Fibroblast of lung (primary cell): ENCODE measurements around the gene STXBP6. TPM values are rescaled to one million over a fixed set of nuclear protein-coding genes. Genes with fewer than 3 reads are reported as not detected.

Source experiments
- DNase-seq, 2 donors: peaks; one replicate each; pipeline versions ENCODE4 v3.0.0 to v3.0.0-alpha.2; 2010; ENCODE audit warnings: low read depth in 2 of 2
- H2AFZ ChIP-seq: 2 replicates; pipeline ENCODE4 v1.5.1; 2012; ENCODE audit warnings: low read length, control low read depth, inconsistent platforms
- H3K27ac ChIP-seq: 2 replicates; pipeline ENCODE4 v1.5.1; 2011; ENCODE audit warnings: low read length, control low read depth; ENCODE audit not compliant: insufficient read depth
- H3K27me3 ChIP-seq: 2 replicates; pipeline ENCODE4 v1.5.1; 2011; ENCODE audit warnings: mild to moderate bottlenecking, low read length; ENCODE audit not compliant: control insufficient read depth, insufficient read depth
- H3K36me3 ChIP-seq: 2 replicates; pipeline ENCODE4 v1.5.1; 2011; ENCODE audit warnings: low read length; ENCODE audit not compliant: control insufficient read depth, insufficient read depth
- H3K4me1 ChIP-seq: 2 replicates; pipeline ENCODE4 v1.5.1; 2011; ENCODE audit warnings: low read length; ENCODE audit not compliant: control insufficient read depth, insufficient read depth; ENCODE audit errors: extremely low read depth
- H3K4me2 ChIP-seq: 2 replicates; pipeline ENCODE4 v1.5.1; 2011; ENCODE audit warnings: low read length, control low read depth; ENCODE audit not compliant: insufficient read depth; ENCODE audit errors: extremely low read depth
- H3K4me3 ChIP-seq, 4 experiments: fragments of 200-600 bp in 1 of 4; sonication (generic) in 1 of 4; replicated peaks in 1 of 4; 2 replicates each; pipeline ENCODE4 v1.5.1; 2011 to 2016; ENCODE audit warnings: low read length in 4 of 4, low read depth in 3 of 4, mild to moderate bottlenecking in 3 of 4, control low read depth in 2 of 4, inconsistent platforms in 1 of 4, mixed read lengths in 1 of 4; ENCODE audit not compliant: insufficient read depth in 1 of 4; ENCODE audit errors: control extremely low read depth in 1 of 4
- H3K79me2 ChIP-seq: 2 replicates; pipeline ENCODE4 v1.5.1; 2012; ENCODE audit warnings: mild to moderate bottlenecking, low read length, inconsistent platforms; ENCODE audit not compliant: control insufficient read depth, insufficient read depth
- H3K9ac ChIP-seq: 2 replicates; pipeline ENCODE4 v1.5.1; 2011; ENCODE audit warnings: mild to moderate bottlenecking, low read length, control low read depth; ENCODE audit not compliant: insufficient read depth
- H3K9me3 ChIP-seq: 2 replicates; pipeline ENCODE4 v1.5.1; 2012; ENCODE audit warnings: low read depth, low read length; ENCODE audit not compliant: control insufficient read depth, insufficient read depth
- H4K20me1 ChIP-seq: 2 replicates; pipeline ENCODE4 v1.5.1; 2011; ENCODE audit warnings: low read length; ENCODE audit not compliant: control insufficient read depth, insufficient read depth; ENCODE audit errors: extremely low read depth
- EZH2 ChIP-seq: IDR thresholded peaks from 2 replicates; pipeline ENCODE4 v1.5.1; 2012; ENCODE audit warnings: low read length, control low read depth, mild to moderate bottlenecking; ENCODE audit errors: missing control alignments
- polyA plus RNA-seq, 2 donors: library from polyadenylated mRNA; depleted of rRNA in 1 of 2; stranded (reverse) in 1 of 2; unstranded in 1 of 2; fragments of >200 nt; gene quantifications; 2 replicates each; pipeline ENCODE4 v1.2.1, GENCODE V29; 2011 to 2012; ENCODE audit warnings: missing spikeins in 1 of 2
- total RNA-seq: library from RNA; depleted of rRNA; stranded (reverse); fragments of >200 nt; gene quantifications from 2 replicates; pipeline ENCODE4 v1.2.1, GENCODE V29; 2014
- TF ChIP-seq, protein P1 (sequence below), 2 donors: IDR thresholded peaks in 1 of 2; conservative IDR thresholded peaks in 1 of 2; 1 replicate in 1 of 2; 2 replicates in 1 of 2; pipeline ENCODE4 v1.5.1; 2011 to 2012; ENCODE audit warnings: low read length in 2 of 2, control low read depth in 1 of 2, inconsistent platforms in 1 of 2, low read depth in 1 of 2, mild to moderate bottlenecking in 1 of 2

Gene STXBP6
- total and polyA plus RNA-seq, 2 donors (not counting 1 experiment from before 2014, with no cell fraction given) = 4.5 to 17.8 TPM

GRCh38 chr14:25034803-25035681 lies 14.9 kb downstream of the STXBP6 start:
- H3K9ac ChIP-seq = no peak overlapping the region
- no peaks in the 10 kb centered on the region for H3K4me1 ChIP-seq
- H3K4me2 ChIP-seq = no peak overlapping the region
- H3K36me3 ChIP-seq = no peaks in the 10 kb centered on the region
- peaks cover 1% of the 10 kb centered on the region for H4K20me1 ChIP-seq
- no peak overlapping the region for H3K27ac ChIP-seq
- no peak overlapping the region for H3K4me3 ChIP-seq
- DNase-seq = no peak
- H3K79me2 ChIP-seq = no peaks in the 10 kb centered on the region
- no peak for TF ChIP-seq EZH2
- TF ChIP-seq, protein P1, sequence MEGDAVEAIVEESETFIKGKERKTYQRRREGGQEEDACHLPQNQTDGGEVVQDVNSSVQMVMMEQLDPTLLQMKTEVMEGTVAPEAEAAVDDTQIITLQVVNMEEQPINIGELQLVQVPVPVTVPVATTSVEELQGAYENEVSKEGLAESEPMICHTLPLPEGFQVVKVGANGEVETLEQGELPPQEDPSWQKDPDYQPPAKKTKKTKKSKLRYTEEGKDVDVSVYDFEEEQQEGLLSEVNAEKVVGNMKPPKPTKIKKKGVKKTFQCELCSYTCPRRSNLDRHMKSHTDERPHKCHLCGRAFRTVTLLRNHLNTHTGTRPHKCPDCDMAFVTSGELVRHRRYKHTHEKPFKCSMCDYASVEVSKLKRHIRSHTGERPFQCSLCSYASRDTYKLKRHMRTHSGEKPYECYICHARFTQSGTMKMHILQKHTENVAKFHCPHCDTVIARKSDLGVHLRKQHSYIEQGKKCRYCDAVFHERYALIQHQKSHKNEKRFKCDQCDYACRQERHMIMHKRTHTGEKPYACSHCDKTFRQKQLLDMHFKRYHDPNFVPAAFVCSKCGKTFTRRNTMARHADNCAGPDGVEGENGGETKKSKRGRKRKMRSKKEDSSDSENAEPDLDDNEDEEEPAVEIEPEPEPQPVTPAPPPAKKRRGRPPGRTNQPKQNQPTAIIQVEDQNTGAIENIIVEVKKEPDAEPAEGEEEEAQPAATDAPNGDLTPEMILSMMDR (conservative IDR thresholded peaks at IDR 0.05 in 1 of 2, IDR thresholded peaks at IDR 0.05 in 1 of 2; ENCODE audit: low read depth in 1 of 2, low read length in 2 of 2) = no peak
- H3K27me3 ChIP-seq = no peaks in the 10 kb centered on the region
- H2AFZ ChIP-seq = no peak overlapping the region
- H3K9me3 ChIP-seq = no peaks in the 10 kb centered on the region

DNA sequence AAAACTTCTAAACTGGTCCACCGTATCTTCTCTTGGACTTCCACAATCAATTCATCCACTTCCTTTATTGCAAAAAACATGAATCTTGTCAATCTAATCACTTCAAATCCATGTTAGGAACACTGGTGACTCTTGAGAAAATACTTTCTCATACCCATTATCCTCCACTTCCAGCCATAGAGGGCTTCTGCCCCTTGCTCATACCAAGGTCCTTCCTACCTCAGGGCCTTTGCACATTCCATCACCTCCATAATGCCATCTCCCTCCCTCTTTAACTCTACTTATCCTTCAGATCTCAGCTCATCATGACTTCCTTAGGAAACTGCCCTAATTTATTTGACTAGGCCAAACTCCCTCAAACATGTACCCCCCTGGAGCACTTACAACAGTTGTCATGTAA lies 16.6 kb downstream of the STXBP6 start:
- Histone ChIP-seq H3K27ac (no peak overlapping the region), H3K4me2 (no peak overlapping the region), H3K4me3 (no peak overlapping the region), H2AFZ (no peak overlapping the region), H4K20me1 (peaks cover 1% of the 10 kb centered on the region), H3K4me1 (no peaks in the 10 kb centered on the region), H3K9ac (no peak overlapping the region), H3K79me2 (no peaks in the 10 kb centered on the region), H3K9me3 (no peaks in the 10 kb centered on the region), H3K27me3 (no peaks in the 10 kb centered on the region), H3K36me3 (no peaks in the 10 kb centered on the region)
- TF ChIP-seq EZH2 = no peak
- TF ChIP-seq, protein P1 (conservative IDR thresholded peaks at IDR 0.05 in 1 of 2, IDR thresholded peaks at IDR 0.05 in 1 of 2; ENCODE audit: low read depth in 1 of 2, low read length in 2 of 2) = no peak
- DNase-seq = no peak

- TF ChIP-seq, protein P1 (conservative IDR thresholded peaks at IDR 0.05 in 1 of 2, IDR thresholded peaks at IDR 0.05 in 1 of 2; ENCODE audit: low read depth in 1 of 2, low read length in 2 of 2) = peak in 1 of 2 donors; percentile 10
- no peak for TF ChIP-seq EZH2
- H3K36me3 ChIP-seq = no peaks in the 10 kb centered on the region
- no peak for DNase-seq
- H2AFZ ChIP-seq = no peak overlapping the region
- H4K20me1 ChIP-seq = peaks cover 1% of the 10 kb centered on the region
- no peak overlapping the region for H3K4me2 ChIP-seq
- no peaks in the 10 kb centered on the region for H3K27me3 ChIP-seq
- no peaks in the 10 kb centered on the region for H3K9me3 ChIP-seq
- no peak overlapping the region for H3K9ac ChIP-seq
- H3K4me1 ChIP-seq = no peaks in the 10 kb centered on the region
- no peak overlapping the region for H3K27ac ChIP-seq
- no peaks in the 10 kb centered on the region for H3K79me2 ChIP-seq
- no peak overlapping the region for H3K4me3 ChIP-seq
Measured at GRCh38 chr14:25032092-25032784, 17.7 kb downstream of the STXBP6 start.
